ENCODE data around the gene SHISA9.
"Not testable (repeated sequence)": the region's sequence is repeated elsewhere in the genome, so short reads cannot be mapped to it uniquely, and the experiment has no call there.

SHISA9 gene

DNA sequence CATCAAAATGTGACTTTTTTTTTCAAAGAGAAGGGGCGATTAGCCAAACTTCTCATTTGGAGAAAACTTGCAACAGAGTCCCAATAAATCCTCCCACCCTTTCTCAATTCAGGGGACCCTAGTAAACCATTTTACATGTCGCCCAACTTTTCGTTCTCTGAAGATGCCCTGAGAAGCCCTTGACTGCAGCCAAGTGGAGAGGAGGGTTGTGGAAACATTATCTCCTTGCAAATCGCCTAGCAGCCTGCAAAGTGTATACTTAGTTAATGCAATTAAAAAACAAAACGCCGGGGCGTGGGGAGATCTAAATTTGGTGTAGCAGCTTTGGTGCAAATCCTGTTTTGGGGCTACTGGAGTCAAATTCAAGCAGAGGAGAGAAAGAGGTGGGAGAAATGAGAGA, 1.2 kb upstream of the SHISA9 start:
- no peak for DNase-seq (ENCODE audit: low read depth)

DNA sequence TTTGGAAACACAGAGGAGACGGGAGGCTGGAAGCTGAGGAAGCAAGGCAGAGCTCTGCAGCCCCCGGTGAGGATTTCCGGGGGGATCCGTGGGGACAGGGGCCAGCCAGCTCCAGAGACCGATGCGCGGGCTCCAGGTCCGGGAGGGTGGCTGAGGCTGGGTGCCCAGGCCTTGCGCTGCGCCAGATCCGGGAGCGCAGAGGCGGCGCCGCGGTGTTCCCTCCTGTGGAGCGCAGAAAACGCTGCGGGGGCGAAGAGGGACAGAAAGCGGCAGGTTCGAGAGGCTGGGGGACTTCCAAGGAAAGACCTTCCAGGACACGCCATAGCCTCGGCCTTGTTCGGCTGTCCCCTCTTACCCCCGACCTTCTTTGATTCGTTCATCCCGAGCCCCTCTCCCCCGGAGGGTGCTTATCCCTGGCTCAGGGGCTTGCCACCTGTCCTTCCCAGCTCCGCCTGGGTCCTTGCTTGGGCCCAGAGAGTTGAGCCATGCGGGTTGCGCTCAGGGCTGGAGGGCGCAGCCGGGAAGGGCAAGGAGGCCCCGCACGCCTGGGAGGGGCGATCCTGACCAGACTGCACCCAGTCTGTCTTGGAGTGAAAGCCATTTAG, 697 bp upstream of the SHISA9 start:
- DNase-seq (ENCODE audit: low read depth) = no peak

DNA sequence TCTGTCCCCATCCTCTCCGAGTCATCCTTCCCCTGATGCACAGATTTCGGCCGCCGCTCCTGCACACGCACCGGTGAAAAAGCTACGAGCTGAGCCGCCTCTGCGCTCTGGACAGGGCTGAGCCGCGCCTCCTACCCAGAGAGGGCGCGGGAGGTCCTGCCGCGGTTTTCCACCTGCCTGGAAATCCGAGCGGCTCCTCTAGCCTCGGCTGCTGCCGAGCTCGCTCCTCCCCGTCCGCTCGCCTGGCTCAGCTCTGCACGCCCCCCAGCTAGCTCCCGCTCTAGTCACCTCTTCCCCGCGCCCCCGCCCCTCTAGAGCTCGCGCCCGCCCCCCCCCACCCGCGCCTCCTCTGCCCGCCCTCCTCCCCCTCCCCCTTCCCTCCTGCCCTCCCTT, 198 bp upstream of the SHISA9 start:
- DNase-seq (ENCODE audit: low read depth) = no peak

DNA sequence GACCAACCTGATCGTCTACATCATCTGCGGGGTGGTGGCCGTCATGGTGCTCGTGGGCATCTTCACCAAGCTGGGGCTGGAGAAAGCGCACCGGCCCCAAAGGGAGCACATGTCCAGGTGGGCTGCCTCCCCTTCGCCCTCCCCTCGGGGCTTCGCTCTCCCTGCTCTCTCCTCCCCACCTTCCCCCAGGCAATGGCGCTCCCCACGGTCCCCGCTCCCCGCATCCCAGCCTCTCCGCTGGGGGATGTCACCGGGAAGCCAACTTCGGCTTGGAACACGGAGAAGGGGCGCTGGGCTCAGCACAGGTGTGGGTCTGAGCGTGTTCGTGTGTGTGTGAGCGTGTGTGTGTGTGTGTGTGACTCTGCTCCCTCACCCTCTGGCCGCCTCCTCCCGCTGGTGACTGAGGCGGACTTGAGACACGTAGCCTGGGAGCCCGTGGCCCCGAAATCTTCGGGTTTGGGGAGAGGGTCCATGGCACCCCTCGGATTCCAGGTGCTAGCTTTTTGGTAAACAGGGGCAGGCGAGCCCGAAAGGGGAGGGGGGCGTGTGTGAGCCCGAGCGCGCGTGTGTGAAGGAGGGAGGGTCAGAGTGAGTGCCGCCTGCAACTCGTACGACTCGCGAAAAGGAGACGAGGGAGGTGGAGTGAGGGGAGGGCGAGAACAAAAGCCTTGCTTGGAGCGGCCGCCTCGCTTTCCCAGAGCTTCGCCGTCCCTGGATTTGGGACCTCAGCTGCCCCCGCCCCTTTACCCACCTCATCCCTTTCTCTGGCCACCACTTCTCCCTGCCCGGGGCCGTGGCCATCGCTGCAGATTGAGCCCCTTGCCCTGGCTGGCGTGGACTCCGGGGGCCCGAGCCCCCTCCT, 1.3 kb downstream of the SHISA9 start:
- no peak for DNase-seq (ENCODE audit: low read depth)

DNA sequence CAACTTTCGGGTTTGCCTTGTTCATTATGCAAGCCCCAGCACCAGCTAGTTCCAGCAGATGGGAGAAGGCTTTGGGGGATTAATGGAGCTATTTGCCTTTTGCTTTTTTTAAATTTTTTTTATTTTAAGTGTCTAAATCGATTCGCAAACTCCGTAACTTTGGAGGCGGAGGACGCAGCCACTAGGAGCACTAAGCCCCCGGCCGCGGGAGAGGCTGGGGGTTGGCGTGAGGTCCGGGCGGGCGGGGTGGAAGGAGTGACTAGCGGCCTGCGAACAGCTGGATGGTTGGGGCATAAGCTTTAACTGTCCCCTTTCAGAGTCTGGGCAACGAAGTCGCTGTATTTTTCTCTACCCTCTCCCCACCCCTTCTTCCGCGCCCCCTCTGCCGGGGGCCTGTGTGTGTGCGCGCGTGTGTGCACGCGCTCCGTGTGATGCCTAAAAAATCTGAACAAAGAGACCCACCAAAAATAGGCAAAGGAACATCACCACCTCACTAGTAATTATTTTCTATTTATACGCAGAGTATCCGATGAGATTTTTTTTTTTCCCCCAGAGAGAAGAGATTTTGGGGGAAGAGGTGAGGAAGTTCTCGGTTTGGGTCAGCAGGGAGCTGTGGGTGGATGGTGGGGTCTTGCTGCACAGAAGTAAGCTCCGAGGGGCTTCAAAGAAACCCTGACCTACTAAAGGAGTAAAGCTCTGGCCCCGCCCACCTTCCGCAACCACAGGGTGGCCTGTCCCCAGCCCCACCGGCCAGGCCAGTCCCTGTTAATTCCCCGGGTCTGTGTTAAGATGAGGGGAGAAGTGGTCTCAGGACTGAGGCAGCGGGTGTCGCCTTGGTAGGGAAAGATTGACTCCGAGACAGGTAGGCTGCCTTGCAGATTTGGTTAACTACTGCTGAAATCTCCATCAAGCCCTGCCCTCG, 2.3 kb downstream of the SHISA9 start:
- DNase-seq (ENCODE audit: low read depth) = no peak

DNA sequence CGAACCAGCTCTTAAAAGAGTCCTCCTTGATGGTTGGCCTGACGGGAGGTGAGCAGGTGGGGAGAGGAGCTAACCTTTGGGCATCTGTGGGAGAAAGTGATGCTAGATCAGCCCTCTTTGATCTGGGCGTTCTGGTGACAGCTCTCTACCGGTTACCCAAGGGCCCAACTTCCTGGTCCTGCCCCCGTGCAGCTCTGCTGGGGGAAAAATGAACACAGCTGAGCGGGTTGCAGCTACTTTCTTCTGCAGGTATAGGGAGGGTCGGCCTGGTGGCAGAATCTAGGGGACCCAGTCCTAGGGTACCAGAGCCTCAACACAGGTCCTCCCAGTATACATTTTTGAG, 2.9 kb downstream of the SHISA9 start:
- DNase-seq (ENCODE audit: low read depth) = no peak

DNA sequence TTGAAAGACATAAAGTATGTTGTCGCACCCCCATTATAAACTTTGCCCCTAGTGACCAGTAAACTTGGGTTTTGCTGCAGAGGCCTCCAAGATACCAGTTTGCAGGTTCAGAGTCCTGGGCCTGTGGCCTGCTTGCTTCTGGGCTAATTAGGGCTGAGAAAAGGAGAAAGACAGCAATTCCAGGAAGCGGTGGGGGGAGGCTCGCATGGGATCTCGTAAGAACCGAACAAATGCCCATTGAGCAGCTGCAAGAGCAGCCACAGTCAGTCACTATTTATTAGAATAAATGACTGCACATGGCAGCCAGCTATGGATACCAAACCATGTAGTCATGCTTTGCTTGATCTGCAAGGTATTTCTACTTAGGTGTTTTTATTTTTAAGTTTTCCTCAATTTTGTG, 4.9 kb downstream of the SHISA9 start:
- no peak for DNase-seq (ENCODE audit: low read depth)

DNA sequence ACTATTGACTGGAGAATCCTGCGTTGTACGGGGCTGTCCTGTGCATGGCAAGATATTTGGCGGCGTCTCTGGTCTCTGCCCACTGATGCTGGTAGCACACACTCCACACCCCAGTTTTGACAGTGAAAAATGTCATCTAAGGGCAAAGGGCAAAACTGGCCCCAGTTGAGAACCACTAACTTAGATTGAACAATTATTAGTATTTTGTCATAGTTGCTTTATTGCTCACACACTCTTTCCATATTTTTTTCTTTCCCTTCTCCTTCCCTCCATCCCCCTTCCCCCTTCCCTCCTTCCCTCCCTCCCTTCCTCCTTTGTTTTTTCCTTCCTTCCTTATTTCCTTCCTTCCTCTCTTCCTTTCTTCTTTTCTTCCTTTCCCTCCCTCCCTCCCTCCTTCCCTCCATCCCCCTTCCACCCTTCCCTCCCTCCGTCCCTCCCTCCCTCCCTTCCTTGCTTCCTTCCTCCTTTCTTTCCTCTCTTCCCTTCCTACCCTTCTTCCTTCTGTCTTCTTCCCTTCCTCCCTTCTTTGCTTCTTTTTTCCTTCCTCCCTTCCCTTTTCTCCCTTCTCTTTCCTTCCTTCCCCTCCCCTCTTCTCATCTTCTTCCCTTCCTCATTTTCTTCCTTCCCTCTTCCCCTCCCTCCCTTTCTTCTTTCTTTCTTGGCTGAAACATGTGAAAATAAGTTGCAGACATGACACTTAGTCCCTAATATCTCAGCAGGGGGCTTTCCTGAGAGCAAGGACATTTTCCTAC, 5.5 kb downstream of the SHISA9 start:
- DNase-seq (ENCODE audit: low read depth) = no peak

DNA sequence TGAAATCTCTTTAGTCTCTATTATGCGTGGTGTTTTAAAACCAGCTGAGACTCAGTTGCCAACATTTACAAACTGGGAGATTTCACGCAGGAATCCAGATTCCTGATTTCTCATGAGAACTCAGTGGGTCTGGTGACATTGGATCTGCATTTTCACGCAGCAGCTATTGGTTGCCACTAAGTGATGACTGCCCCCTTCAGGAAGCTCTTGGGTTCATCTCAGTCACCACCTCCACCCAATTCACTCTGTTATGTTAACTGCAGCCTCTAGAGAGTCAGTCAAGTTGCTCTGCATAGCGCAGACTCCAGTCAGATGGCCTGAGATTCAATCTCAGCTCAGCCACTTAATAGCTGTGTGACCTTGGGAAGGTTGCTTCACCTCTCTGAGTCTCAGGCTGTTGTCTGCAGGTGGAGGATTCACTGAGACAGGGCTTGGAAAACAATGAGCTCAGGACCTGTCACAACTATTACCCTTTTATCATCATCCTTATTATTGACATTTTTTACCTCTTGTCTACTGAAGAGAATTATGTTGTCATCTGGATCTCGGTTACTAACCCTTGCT, 6.4 kb downstream of the SHISA9 start:
- no peak for DNase-seq (ENCODE audit: low read depth)

DNA sequence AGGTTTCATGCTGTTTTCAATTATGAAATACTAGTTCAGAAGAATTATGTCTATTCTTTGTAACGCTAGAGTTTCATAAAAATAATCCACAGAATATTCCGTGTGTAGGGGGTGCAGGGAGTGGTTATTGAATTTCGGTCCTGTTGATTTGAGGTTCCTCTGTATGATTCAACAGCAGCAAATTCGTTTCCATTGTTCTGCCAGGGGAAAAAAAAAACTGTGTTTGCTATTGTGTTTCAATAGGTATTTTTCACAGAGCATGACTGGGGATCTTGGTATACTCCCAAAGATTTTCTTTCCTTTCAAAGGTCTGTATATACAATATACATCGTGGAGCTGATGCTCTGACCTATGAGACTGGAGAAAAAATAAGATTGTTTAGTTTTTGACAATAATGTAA, 15.8 kb downstream of the SHISA9 start:
- no peak for DNase-seq (ENCODE audit: low read depth)

DNA sequence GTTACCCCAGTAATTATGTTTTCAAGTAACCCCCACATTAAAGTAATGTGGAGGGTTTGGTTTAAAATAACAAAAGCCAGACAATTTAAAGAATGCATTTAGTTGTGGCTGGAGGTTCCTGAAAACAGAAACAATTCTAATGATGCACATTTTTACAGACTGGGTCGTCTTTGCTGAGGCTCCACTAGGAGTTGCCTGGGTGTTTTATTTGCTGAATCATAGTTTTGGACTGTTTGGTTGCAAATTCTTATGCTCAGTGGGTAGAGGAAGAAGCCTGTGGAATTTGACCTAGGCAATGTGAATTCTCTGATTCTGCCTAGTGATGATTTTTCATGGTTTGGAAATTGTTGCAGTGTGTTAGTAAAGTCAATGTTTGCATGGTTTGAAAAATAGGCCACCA, 16.3 kb downstream of the SHISA9 start:
- DNase-seq (ENCODE audit: low read depth) = no peak

DNA sequence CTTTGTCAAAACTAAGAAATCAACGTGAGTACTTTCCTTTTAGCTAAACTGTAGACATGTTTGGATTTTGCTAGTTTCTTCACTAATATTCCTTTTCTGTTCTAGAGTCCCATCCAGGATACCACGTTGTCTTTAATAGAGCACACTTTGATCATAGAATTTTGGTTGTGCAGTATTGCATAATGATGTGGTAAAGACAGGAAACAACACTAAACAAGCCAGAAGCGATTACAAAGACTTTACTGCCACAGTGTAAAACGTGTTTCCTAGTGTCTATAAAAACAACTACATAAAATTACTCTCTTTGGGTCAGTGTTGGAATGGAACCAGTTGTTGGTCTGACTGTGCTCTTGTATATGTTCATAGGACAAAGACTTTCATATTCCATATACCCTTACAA, 19.3 kb downstream of the SHISA9 start:
- no peak for DNase-seq (ENCODE audit: low read depth)

DNA sequence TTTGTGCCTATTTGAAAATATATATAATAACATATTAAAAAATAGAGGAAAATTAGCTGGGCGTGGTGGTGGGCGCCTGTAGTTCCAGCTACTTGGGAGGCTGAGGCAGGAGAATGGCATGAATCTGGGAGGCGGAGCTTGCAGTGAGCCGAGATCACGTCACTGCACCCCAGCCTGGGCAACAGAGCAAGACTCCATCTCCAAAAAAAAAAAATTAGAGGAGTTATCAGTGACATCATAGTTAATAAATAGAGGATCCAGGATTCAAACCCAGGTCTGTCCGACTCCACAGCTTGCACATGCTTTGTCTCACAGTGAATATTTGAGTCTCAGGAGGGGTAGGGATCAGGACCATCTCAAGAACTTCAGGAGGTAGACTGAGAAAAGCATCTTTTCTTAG, 22.2 kb downstream of the SHISA9 start:
- not testable (repeated sequence) for DNase-seq (ENCODE audit: low read depth)

DNA sequence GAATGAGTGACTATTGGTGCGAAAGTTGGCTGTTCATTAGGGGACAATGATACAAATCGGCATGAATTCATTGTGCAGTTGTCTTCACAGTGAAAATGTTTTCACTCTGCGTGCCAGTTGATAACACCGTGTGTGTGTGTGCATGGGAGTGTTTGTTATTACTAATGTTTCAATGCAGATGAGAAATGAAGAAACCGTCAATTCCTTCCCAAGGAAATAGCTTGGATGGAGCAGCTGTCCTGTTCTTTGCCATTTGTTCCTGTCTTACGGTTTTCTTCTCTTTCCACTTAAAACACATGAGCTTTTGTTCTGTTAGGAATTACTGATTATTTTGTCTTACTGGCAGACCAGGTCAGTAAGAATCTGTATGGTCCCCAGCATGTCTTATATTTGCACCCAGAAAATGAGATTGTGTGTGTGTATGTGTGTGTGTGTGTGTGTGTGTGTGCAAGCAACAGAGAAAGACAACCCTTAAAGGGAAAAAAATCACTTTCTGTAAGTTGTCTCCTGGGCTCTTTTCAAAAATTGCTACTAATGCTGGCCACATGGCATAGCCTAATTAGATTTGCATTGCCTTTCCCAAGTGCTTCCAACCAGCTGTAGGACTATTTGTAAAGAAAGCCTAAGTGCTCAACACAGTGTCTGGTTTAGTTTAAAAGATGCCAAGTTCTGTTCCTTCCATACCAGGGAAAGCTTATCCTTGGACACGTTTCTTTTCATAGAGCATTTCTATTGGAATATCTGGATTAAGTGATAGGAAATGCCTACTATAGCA, 23.8 kb downstream of the SHISA9 start:
- no peak for DNase-seq (ENCODE audit: low read depth)

DNA sequence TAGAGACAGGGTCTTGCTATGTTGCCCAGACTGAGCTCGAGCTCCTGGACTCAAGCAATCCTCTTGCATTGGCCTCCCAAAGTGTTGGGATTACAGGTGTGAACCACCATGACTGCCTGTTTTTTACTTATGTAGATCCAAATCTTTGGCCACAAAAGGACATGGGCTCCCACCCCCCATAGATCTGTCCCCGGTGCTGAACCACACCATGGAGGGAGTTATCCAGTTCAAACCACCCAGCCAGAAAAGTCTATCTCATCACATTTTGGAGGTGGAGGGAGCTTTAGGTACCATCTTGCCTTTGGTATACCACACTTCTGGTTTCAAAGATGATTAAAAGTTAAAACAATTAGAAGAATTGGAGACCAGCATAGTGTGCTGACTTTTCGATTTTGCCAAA, 26.2 kb downstream of the SHISA9 start:
- DNase-seq (ENCODE audit: low read depth) = no peak

DNA sequence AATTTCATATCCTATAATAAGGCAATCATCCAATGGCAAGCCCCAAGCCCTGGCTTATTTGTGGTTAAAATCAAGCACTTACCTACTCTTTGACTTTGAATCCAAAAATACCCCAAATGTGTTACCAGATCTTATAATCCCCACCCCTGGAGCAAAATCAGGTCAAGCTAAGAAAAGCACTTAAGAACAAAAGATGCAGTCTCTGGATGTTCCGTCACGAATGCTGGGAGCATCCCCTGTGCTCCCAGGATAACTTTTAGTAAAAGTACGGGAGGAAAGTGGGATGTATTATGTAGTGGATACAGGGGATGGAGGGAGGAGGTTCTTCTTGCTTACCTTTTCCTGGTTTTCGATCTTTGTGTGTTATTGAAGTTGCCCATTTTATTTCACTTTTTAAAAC, 29.5 kb downstream of the SHISA9 start:
- DNase-seq (ENCODE audit: low read depth) = no peak

DNA sequence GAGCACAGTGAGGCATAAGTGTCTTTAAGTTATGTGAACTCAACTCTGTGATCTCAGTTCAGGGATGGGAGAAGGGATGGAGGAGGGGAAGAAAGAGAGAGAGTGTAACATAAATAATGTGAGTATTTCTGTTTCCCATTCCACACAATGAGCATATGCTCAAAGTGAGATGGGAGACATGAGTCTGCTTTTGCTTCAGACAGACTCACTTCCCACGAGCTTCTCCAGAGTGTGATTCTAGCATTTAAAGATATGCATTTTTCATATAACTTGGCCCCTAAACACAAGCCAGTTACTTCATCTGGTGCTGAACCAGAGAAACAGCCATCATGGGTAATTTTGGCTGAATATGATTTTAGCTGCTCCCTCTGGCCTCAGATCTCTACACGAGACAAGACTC, 35.0 kb downstream of the SHISA9 start:
- DNase-seq (ENCODE audit: low read depth) = no peak

DNA sequence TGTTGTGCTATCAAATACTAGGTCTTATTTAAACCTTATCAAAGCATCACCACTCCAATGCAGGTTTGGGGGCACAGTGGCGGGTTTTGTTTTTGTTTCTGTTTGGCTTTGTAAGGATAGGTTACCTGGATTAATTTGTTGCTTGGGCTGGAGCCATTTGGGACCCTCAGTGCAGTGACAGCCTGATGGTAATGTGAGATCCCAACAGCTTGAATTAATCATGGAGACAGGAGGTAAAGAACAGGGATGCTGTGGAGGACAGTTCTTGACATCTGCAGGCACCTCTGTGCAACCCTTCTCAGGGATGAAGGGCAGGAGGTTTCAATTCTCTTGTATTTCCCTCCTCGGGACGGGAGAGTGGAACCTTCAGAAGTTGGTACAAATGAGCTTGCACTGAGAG, 40.5 kb downstream of the SHISA9 start:
- DNase-seq (ENCODE audit: low read depth) = no peak

DNA sequence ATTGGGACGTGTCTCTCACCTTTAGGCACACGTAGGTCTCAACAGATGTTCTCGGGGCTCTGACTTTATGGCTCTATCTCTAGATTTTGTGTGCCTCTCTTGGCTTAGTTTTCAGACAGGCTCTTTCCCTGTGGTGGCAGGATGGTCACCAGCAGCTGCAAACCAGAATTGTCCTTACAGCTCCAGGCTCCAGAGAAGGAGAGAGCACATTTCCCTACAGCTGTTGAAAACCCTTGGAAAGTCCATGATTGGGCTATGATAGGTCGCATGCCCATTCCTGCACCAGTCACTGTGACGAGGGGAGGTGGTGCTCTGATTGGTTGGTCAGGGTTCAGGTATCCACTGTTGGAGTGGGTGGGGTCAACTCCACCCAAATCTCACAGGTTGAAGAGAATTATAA, 41.5 kb downstream of the SHISA9 start:
- DNase-seq (ENCODE audit: low read depth) = no peak

DNA sequence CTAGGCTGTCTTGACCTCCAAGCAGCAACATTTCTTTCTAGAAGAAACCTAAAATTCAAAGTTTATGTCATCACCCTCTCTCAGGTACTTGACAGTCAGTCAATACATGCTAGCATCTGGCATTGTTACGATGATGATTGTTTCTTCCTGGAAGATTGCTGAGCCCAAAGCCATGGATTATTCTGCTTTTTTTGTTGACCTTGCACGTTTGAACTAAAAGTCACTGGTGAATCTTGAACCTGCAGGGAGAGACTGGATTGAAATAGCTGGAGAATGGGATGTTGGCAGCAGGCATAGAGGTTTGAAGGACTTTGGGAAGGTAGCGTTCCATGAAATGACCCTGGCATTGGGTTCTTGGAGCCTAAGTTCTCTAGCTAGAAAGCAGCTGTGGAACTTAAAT, 42.9 kb downstream of the SHISA9 start:
- no peak for DNase-seq (ENCODE audit: low read depth)

DNA sequence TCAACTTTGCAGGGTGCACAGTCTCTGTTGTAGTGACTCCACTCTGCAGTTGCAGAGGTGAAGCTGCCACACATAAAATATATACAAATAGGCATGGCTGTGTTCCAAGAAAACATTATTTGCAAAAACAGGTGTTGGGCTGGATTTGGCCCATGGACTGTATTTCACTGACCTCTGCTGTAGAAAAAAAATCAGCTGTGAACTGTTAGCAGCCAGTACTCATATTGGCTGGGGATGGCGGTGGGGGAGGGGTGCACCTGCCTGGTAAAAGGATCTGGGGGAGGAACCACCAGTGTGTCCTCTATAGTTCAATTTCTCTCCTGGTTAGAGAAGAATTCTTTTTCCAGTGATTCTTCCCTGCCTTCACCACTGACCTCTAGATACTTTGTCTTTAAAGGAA, 50.0 kb downstream of the SHISA9 start:
- DNase-seq (ENCODE audit: low read depth) = no peak

Measured in activated T-helper 1 cell treated with Interleukin-2 at 50 U/mL for 16 hours (primary cell).